NCI-H526 treated with DMSO at 0.1 percent for 48 hours (cell line): Measurements from ENCODE around the gene EHBP1.

ENCODE experiments used
- DNase-seq: peaks from one replicate; lab custom pipeline; 2025; lab: John Stamatoyannopoulos, UW

EHBP1 gene

DNA sequence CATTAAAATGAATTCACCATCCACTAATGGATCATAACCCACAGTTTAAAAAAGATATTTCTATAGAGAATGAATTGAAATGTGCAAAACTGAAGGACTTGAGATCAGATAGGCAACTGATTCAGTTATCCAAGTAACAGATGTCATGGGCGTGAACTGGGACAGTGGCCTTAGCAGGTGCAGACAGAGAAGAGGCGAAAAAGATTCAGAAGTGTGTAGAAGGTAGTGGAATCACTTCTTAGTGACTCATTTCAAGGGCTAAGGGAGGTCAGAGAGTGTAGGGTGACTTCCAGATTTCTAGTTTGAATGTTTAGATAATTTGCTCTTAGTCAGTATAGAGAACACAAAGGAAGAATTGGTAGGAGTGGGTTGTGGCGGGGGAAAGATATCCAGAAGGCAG, 79.7 kb downstream of the EHBP1 start:
- no peak for DNase-seq

DNA sequence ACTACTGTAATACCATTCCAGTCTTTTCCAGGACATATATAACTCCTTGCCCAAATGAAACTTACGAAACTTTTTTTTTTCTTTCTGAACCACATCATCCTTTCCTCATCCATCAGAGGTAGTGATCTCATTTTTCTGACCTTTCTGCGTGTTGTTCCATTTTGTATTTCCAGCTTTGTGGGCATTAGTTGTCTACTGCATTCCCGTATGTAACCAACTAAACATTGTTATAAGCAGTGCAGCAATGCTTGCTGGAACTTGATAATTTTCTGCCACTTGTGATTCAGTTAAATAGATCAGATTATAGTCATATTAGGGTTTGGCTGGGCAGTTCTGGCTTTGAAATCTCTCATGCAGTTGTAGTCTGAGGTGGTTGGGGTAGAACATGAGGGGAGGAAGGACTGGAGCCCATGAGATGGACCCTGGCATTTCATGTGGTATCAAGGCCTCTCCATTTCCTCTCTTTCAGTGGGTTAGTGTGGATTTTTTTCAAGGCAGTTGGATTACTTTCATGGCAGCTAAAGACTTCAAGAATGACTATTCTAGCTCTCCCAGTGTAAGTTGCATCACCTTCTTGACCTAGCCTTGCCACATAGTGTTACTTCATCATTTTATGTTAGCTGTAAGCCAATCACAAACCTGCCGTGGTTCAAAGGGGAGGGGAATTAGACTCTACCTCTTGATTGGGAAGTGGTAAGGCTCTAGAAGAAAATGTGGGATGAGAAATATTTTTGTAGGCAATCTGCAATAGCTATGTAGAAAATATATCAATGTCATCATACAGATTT, 80.5 kb downstream of the EHBP1 start:
- DNase-seq, result no peak

DNA sequence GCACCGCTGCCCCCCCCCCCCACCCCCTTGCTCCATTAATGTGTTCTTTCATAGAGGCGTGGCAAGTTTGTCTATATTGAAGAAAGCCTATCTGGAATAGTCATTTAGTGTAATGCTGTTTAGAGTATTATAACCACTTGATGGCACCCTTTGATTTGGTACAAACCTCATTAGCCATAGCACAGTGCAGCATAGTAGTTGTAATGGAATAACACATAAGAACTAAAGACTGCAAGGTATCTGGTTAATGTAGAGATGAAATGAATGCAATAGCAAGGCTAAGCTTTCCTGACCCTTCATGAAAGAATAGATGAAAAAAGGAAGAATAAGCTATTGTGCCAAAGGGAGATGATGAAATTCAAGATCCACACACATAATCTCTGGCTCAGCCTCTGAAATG, 81.9 kb downstream of the EHBP1 start:
- peak; percentile 29 for DNase-seq

DNA sequence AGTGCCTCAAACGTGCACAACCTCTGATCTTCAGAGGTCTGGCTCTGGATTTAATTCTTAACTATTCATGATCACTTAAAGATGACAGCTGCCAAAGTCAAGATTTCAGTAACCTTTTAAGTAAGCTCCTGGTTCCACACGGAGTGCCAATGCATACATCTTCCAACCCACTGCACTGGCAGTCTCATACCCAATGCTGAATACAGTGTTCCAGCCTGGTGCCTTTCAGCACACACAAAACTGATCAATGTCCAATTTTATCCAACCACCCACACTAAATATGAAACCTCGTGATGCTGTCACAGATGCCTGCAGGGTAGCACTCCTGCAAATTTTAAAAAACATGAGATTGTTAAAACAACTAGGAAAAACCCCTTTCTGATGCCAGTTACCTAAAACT, 84.0 kb downstream of the EHBP1 start:
- DNase-seq, result no peak

DNA sequence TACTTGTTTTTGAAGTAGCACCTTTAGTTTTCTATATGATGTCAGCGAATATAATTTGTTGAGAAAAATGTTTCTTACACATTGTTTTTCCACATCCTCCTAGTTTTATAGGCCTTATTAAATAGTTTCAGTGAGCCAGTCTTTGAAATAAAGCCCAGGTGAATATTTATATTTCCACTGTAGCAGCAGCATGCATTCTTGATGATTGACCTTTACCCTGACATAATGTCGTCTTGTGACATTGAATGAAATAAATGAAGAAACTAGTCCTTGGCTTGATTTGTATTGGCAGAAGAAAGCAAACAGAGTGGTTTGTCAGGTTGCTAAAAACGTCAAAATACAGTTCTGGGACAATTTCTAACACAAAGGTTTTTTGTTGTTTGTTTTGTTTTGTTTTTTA, 84.4 kb downstream of the EHBP1 start:
- no peak for DNase-seq

DNA sequence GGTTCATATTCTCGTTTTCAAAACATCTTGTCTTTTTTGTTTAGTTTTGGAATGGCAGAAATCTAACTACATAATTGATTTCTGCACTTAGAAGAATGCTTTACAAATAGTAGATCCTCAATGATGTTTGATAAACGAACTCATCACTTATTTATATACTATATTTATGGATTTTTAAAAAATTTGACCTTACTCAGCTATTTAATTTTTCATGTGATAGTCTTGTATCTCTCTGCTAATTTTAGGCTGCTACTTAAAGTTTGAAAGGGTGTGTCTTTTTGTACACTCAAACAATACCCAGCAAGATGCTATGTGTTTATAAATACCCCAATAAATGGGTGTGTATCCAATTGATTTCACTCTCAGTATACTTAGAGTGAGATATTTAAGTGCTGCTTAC, 86.9 kb downstream of the EHBP1 start:
- no peak for DNase-seq

DNA sequence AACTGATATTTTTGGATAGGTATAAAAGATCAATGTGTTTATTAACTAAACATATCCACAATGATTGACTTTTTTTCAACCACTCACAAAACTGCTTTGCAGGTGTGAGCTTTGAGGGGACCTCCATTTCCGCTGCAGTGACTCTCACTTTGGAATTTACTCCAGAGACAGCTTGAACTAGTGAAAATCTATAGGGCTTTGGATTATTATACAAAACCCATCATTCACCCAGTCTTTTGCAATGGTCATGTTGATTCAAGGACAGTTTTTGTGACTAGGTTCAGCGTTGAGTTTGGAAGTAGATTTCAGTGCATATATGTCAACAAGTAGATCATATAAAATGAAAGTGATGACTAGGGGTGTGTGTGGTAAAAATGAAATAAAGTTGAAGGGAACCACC, 87.7 kb downstream of the EHBP1 start:
- DNase-seq, result no peak

DNA sequence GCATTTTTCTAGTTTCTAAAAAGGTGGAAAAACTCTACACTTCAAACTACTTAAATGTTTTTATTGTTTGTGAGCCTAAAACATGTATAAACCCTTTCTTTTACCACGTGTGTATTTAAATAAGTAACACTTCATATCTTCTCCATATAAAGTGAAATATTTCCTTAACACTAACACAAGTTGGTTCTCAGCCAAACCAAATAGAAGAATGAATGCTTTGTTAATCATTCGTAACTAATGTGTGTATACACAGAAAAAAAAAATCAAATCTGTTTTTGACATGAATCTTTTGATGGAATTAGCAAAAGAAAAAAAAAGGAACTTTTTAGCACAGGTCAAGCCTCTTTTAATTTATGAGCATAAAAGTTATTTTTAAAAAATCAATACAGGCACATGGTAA, 89.3 kb downstream of the EHBP1 start:
- DNase-seq, result no peak

DNA sequence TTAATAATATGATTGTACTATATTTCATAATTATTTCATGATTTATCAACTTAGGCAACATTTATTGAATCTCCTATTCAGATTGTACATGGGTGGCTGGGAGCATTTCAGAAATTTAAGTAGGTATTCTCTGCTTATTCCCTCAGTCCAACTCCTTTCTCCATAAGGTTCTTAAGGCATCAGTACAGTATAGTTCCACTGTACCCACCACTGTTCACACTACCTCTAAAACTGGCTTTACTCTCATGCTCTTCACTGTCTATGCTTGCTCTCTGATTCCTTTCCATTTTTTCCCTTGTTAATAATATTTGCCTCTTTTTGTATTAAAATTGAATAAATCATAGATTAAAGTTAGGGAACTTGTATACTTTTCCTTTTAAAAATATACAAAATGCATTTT, 89.8 kb downstream of the EHBP1 start:
- DNase-seq, result no peak

DNA sequence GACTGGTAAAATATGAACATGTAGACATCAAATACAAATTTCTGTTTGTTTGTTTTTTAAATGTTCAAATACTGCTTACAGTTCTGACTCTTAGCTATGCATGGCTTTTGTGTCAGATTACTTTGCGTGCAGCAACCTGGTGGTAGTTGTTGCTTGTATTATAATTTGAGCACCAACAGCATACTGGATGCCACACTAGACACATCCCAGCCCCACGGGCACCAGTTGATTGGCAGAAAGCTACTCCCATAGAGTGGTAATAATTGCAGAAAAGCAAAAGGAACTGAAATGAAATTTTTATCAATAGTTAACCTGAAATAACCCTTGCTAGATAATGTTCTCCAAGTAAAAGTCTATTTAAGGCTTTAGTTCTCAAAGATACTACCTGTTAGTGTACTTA, 91.6 kb downstream of the EHBP1 start:
- DNase-seq, result no peak

DNA sequence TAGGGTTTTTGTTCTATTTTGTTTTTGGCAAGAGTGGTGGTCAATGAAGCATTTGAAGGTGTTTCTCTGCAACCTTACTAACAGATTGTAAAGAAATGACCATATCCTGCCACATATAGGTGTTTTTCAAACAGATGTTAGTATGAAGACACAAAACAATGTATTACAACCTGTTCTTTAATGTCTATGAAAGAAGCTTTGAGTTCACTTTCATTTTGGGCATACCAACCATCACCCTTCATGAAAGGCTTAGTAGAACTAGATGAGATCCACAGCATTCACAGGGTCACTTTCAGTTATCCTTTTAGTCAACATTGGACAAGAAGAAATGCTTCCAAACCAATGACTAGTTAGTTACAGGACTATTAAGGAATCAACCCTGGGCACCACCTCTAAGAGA, 95.1 kb downstream of the EHBP1 start:
- DNase-seq, result no peak

DNA sequence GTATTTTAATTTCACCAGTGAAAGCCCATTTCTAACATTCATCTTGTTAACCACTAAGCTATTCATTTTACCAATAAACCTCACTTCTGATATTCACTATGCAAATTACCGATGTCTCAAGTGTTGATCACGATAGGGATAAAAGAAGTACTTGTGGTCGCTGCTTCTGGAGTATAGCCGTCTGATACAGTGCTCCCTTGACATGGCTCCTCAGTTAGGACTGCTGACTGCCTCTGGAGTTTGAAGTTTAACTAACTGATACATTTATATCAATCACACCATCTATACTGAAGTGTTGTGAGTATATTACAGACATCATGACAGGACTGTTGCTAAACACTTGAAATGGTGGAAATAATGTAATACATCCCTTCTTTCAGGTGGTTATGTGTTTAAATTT, 95.6 kb downstream of the EHBP1 start:
- no peak for DNase-seq

DNA sequence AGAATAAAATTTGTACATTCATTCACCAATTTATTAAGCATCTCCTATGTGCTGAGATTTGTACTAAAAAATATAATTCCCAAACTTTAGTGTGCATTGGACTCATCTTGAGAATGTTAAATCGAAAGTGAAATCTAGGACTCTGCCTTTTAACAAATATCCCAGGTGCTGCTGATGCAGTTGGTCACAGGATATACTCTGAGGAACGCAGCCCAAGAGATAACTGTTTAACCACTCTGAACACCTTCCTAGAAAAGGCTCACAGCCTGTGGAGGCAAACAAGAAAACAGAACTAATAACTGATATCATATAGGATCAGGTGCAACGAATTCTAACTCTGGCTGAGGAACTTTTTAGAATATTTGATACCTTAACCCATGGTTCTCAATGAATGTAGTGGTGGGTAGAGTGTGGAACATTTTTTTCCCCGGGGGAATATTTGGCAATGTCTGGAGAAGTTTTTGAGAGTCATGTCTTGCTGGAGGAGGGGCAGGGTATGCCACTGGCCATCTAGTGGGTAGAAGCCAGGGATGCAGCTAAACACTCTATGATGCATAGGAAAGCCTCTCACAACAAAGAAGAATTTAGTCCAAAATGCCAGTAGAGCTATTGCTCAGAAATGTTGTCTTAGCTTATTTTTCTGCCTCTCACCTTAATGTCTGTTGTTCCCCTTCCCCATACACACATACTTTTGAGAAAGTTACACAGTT, 96.5 kb downstream of the EHBP1 start:
- DNase-seq, result no peak

DNA sequence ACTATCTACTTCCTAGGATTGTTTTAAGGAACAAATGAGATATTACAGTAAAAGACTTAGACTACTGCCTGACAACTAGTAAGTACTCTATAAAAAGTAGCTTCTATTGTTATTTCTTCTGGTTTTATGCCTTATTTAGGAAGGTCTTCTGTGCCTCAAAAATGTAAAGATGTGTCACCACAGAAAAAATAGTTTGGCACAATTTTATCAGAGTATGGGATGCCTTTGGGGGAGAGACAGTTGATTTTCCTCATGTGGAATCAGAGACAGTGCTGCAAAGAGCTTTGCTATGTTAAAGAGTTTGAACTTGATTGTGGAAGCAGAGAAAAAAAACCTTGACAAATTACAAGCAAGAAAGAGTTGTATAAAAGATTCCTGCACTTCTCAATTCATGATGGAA, 98.4 kb downstream of the EHBP1 start:
- no peak for DNase-seq

DNA sequence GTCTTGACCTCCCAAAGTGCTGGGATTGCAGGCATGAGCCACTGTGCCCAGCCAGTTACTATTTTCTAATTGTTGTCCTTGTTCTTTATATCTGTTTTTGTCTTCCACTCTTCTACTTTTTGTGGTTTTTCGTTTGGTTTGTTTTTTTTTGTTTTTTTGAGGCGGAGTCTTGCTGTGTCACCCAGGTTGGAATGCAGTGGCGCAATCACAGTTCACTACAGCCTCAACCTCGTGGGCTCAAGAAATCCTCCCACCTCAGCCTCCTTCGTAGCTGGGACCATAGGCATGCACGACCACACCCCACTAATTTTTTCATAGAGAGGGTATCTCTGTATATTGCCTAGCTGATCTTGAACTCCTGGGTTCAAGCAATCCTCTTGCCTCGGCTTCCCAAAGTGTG, 100.7 kb downstream of the EHBP1 start:
- no peak for DNase-seq

DNA sequence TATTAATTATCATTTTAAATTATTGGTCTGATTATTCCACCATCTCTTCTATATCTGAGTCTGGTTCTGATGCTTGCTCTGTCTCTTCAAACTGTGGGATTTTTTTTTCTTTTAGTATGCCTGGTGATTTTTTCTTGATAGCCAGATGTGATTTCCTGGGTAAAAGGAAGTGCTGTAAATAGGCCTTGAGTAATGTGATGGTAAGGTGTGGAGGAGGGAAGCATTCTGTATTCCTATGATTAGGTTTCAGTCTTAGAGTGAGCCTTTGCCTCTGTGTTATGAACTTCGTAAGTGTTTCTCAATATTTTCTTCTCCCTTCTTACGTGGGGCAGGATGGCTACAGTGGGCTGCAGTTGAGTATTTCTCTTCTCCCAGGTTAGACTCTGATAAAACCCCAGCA, 103.0 kb downstream of the EHBP1 start:
- no peak for DNase-seq

DNA sequence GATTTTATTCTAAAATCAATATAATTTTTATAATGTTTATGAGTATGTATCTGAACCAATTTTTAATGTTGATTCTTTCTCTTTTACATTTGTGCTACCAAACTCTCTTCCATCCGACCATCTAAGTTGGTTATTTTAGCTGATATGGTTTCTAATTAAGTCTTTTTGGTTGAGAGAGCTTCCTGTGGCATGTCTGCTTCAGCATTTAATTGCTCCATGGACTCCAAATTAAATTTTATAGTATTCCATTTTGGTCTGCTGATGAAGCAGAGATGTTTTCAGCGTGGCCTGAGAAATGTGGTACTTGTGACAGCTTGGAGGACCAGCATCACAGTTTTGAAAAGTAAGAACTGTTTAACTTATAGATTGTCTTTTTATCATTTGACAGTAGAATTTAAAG, 105.6 kb downstream of the EHBP1 start:
- DNase-seq, result no peak

DNA sequence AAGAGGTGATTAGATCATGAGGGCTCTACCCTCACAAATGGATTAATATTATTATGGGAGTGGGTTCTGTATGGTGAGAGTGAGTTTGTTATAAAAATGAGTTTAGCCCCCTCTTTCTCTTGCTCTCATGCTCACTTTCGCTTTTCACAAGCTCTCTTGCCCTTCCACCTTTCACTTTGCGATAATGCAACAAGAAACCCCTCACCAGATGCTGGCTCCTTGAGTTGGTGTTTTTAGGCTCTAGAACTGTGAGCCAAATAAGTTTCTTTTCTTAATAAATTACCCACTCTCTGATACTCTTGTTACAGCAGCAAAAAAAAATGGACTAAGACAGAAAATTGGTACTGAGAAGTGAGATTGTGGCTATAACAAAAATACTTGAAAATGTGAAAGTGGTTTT, 106.5 kb downstream of the EHBP1 start:
- no peak for DNase-seq

DNA sequence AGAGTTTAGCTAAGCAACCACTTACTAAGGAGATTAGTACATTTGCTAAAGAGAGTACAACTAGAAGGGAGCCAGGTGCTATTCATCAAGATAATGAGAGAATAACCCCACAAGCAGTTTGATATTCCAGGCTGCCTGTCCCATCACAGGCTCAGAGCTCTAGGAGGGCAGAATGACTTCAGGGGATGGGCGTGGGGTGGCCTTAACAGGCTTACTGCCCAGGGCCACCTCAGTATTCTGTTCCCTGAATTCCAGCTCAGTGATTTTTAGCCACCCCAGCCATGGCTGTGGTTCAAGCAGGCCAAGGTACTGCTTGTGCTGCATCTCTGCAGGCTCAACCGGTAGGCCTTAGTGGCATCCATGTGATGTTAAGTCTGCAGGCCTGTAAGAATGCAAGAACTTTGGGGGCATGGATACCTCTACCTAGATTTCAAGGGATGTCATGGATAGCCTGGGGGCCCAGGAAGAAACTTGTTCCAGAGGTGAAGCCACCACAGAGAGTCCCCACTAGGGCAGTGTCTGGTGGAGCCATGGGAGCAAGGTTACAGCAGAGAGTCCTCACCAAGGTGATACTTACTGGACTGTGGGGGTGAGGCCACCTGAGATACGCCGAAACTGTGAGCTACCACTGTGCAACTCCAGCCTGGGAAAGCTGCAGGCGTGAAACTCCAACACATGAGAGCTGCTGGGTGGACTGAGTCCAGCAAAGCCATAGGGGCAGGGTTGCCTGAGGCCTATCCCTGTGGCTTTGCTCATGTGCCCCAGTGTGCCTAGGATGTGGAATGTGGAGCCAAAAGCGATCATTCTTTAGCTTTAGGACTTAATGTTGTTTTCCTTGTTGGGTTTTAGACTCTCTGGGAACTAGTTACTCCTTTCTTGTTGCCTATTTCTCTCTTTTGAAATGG, 107.7 kb downstream of the EHBP1 start:
- DNase-seq, result no peak

DNA sequence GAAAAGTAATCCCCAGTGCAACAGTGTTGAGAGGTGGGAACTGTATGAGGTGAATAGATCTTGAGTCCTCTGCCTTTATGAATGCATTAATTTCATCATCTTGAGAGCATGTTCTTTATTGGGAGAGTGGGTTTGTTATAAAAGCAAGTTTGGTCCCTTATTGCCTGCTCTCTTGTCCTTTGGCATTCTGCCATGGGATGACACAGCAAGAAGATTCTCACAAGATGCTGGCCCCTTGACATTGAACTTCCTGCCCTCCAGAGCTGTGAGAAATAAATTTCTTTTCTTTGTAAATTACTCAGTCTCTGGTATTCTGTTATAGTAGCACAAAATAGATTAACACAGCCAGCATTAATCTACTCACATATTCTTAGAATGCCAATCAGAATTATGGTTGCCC, 108.6 kb downstream of the EHBP1 start:
- no peak for DNase-seq

DNA sequence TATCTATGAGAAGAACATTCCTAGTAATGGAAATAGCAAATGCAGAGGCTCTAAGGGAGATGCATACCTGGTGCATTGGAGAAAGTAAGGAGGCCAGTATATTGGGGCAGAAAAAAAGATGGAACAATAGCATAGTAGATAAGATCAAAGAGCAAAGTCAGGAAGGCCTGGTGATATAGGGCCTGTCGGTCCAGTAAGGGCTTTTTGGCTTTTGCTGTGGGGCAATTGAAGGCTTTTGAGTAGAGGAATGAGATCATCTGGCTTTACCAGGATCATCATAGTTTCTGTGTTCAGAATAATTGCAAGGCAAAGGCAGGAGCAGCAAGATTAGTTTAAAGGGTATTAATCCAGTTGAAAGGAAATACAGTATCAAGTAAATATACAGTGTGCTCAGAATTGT, 111.8 kb downstream of the EHBP1 start:
- DNase-seq, result no peak

DNA sequence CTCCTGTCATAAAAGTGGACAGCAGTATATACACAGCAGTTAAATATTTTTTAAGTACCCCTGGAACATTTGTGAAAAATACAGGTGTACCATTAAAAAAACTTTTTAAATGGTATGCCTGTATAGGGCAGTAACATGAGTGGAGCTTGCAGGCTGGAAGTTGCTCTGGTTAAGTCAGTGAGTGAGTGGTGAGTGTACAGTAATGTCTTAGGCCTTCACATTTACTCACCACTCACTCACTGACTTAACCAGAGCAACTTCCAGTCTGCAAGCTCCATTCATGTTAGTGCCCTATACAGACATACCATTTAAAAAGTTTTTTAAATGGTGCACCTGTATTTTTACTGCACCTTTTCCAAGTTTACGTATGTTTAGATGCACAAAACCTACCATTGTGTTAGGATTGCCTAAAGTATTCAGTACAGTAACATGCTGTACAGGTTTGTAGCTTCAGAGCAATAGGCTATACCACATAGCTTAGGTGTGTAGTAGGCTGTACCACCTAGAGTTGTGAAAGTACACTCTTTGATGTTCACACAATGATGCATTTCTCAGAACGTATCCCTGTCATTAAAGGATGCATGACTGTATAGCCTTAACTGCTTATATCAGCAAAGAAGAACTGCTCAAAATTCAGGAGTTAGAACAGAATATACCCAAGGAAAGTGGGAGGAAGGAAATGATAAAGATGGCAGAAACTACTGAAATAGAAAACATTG, 112.6 kb downstream of the EHBP1 start:
- no peak for DNase-seq
